ENCODE results near the gene RCSD1. TPM values are rescaled to one million over a fixed set of nuclear protein-coding genes. Genes with fewer than 3 reads are reported as not detected.

The RCSD1 gene
- total and polyA plus RNA-seq, 2 donors (not counting 3 experiments of a cell fraction or from before 2014, with no cell fraction given), result 0.08 to 1.00 TPM

- DNase-seq (ENCODE audit: low read depth, low spot score) (peak; percentile 35), FAIRE-seq (no peak)
- POLR2A ChIA-PET, result no interaction called here
- Histone ChIP-seq H3K9me1 (replicated peaks; ENCODE audit: control insufficient read depth, extremely low read depth, insufficient read depth, low read length) (no peaks in the 10 kb centered on the region), H2AFZ (ENCODE audit: low read depth, low read length) (peak overlapping the region; percentile 92), H3K9ac (replicated peaks; ENCODE audit: extremely low read depth, insufficient read depth, low read length) (peak overlapping the region; percentile 82), H3K27ac (ENCODE audit: insufficient read depth, low read depth, low read length) (no peak overlapping the region), H3K79me2 (ENCODE audit: control insufficient read depth, insufficient read depth, low read length) (no peaks in the 10 kb centered on the region), H3K27me3 (ENCODE audit: control insufficient read depth in 2 of 2, insufficient read depth in 2 of 2, low read length in 2 of 2) (peaks cover 8 to 9% of the 10 kb centered on the region in 2 experiments), H3K4me1 (ENCODE audit: control insufficient read depth, extremely low read depth, insufficient read depth, low read length) (peaks cover 12% of the 10 kb centered on the region), H3K4me2 (ENCODE audit: insufficient read depth, low read length) (peak overlapping the region; percentile 94), H3K36me3 (ENCODE audit: control insufficient read depth in 2 of 2, extremely low read depth in 1 of 2, insufficient read depth in 2 of 2, low read length in 2 of 2) (no peaks in the 10 kb centered on the region), H3K4me3 (replicated peaks in 1 of 3; ENCODE audit: insufficient read depth in 1 of 3, low read depth in 1 of 3, low read length in 3 of 3) (peak overlapping the region; percentile 83 to 89 (median 83)), H3K9me3 (replicated peaks; ENCODE audit: control insufficient read depth, insufficient read depth, low read length) (no peaks in the 10 kb centered on the region), H4K20me1 (replicated peaks; ENCODE audit: control insufficient read depth, extremely low read depth, insufficient read depth, low read length) (no peaks in the 10 kb centered on the region)
- TF ChIP-seq EZH2 (IDR thresholded peaks at IDR 0.05; ENCODE audit: borderline replicate concordance, low read depth, low read length, severe bottlenecking) (peak; percentile 38), FOS (IDR thresholded peaks at IDR 0.05; ENCODE audit: borderline replicate concordance, insufficient read depth, low read length) (no peak), JUN (IDR thresholded peaks at IDR 0.05; ENCODE audit: borderline replicate concordance, insufficient read depth, insufficient read length, low read depth) (no peak)
- dilution Hi-C loops (cut with MboI; ENCODE audit: extremely low pct_ligation_motif_present, low sequenced_read_pairs), result no loop called here
- CTCF ChIA-PET, result interaction anchor here (1.5 to 2.7 kb wide), 2 partner anchors 369 to 493 kb away, joined by 4 to 17 read pairs; partner anchors contain the start of gene POU2F1
- intact Hi-C loops (cut with micrococcal nuclease), result loop anchor here (1.0 to 10.0 kb wide), 5 partner anchors 25 to 1651 kb away; partner anchors contain the start of genes BLZF1, NME7 and SFT2D2
- no TSS peak for BruUV-seq (replicated peaks)
Observed at GRCh38 chr1:167713330-167714081, 83.5 kb downstream of the RCSD1 start.

- intact Hi-C loops (cut with micrococcal nuclease), result loop anchor here (1.0 to 10.0 kb wide), 5 partner anchors 26 to 1651 kb away; partner anchors contain the start of genes BLZF1, NME7 and SFT2D2
- no peaks in the 10 kb centered on the region for H3K36me3 ChIP-seq (ENCODE audit: control insufficient read depth in 2 of 2, extremely low read depth in 1 of 2, insufficient read depth in 2 of 2, low read length in 2 of 2)
- H3K27me3 ChIP-seq (ENCODE audit: control insufficient read depth in 2 of 2, insufficient read depth in 2 of 2, low read length in 2 of 2), result peaks cover 4% of the 10 kb centered on the region in 2 experiments
- no peaks in the 10 kb centered on the region for H3K9me3 ChIP-seq (replicated peaks; ENCODE audit: control insufficient read depth, insufficient read depth, low read length)
- peak overlapping the region; percentile 83 to 89 (median 83) for H3K4me3 ChIP-seq (replicated peaks in 1 of 3; ENCODE audit: insufficient read depth in 1 of 3, low read depth in 1 of 3, low read length in 3 of 3)
- no peak for FAIRE-seq
- POLR2A ChIA-PET, result no interaction called here
- peak overlapping the region; percentile 94 for H3K4me2 ChIP-seq (ENCODE audit: insufficient read depth, low read length)
- CTCF ChIA-PET, result interaction anchor here (0.8 to 2.7 kb wide), 3 partner anchors 90 to 494 kb away, joined by 3 to 17 read pairs (median 4); partner anchors contain the start of gene POU2F1
- H3K27ac ChIP-seq (ENCODE audit: insufficient read depth, low read depth, low read length), result peak overlapping the region; percentile 60
- BruUV-seq (replicated peaks), result no TSS peak
- TF ChIP-seq FOS (IDR thresholded peaks at IDR 0.05; ENCODE audit: borderline replicate concordance, insufficient read depth, low read length), result no peak
- TF ChIP-seq GATA2 (IDR thresholded peaks at IDR 0.05; ENCODE audit: insufficient read depth, insufficient read length, low read depth, low read length), result no peak
- TF ChIP-seq POLR2AphosphoS5 (IDR thresholded peaks at IDR 0.05; ENCODE audit: insufficient read depth, low read depth, low read length), result no peak
- TF ChIP-seq MYC (IDR thresholded peaks at IDR 0.05; ENCODE audit: low read depth, low read length), result no peak
- no peak for TF ChIP-seq EZH2 (IDR thresholded peaks at IDR 0.05; ENCODE audit: borderline replicate concordance, low read depth, low read length, severe bottlenecking)
- peak overlapping the region; percentile 82 for H3K9ac ChIP-seq (replicated peaks; ENCODE audit: extremely low read depth, insufficient read depth, low read length)
- no peaks in the 10 kb centered on the region for H3K79me2 ChIP-seq (ENCODE audit: control insufficient read depth, insufficient read depth, low read length)
- H2AFZ ChIP-seq (ENCODE audit: low read depth, low read length), result peak overlapping the region; percentile 92
- no peak for DNase-seq (ENCODE audit: low read depth, low spot score)
- H4K20me1 ChIP-seq (replicated peaks; ENCODE audit: control insufficient read depth, extremely low read depth, insufficient read depth, low read length), result no peaks in the 10 kb centered on the region
- H3K4me1 ChIP-seq (ENCODE audit: control insufficient read depth, extremely low read depth, insufficient read depth, low read length), result peaks cover 10% of the 10 kb centered on the region
- no peaks in the 10 kb centered on the region for H3K9me1 ChIP-seq (replicated peaks; ENCODE audit: control insufficient read depth, extremely low read depth, insufficient read depth, low read length)
- dilution Hi-C loops (cut with MboI; ENCODE audit: extremely low pct_ligation_motif_present, low sequenced_read_pairs), result no loop called here
Observed at GRCh38 chr1:167714098-167714438, 84.0 kb downstream of the RCSD1 start.
